Esophagus mucosa (tissue), 1 donor: ENCODE measurements around the gene PRPF8. TPM values are rescaled to one million over a fixed set of nuclear protein-coding genes. Genes with fewer than 3 reads are reported as not detected.
"Not testable (repeated sequence)": the region's sequence is repeated elsewhere in the genome, so short reads cannot be mapped to it uniquely, and the experiment has no call there.

Source experiments
- ATAC-seq: fragments of 200-7000 bp; cut with Tn5 transposase; one replicate; pipeline ENCODE4 v1.9.1; 2020
- total RNA-seq: library from RNA; stranded (reverse); gene quantifications from one replicate; pipeline ENCODE4 v1.2.4, GENCODE V29; 2023
- donor health status: DM: yes; HTN: yes; CAD: no.

The PRPF8 gene
- 171 TPM for total RNA-seq

DNA sequence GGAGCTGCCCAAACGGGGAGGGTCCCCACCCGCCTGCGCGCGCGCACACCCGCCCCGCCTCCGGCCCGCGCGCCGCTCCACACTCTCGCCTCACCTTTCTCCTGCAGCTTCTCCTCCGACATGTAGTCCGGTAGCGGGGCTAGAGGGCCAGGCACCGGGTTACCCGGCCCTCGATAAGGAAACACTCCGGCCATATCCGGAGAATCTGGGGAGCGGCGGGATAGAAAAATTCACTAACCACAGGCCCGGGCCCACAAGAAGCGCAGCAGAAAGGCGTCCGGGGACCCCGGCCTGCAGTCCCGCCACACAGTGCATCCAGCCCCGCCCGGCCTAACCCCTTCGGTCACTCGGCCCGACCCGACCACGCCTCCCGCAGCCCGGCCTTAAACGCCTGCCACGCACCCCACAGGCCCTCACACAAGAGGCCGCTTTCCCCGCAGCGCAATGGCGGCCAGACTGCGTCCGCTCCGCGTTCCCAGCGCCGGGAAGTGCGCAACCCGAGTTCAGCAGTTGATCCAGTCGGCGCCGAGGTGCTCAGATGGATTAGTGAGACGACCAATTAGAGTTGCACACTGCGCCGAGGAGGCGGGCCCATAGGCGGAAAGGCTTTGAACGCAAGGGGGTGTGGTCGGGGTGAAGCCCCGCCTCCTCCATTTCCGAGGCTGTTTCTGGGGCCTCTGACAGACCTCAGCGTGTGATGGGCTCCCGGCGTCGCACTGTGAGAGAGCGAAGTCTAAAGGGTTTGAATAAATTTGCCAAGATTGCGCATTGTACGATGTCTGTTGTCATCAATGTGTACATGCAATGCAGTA, at the start of gene PRPF8:
TSS of gene PRPF8 (minus strand) at position 490 of the 812 bp plus-strand sequence. CDS start at position 194, 296 bp downstream.
- peak; percentile 100 for ATAC-seq

DNA sequence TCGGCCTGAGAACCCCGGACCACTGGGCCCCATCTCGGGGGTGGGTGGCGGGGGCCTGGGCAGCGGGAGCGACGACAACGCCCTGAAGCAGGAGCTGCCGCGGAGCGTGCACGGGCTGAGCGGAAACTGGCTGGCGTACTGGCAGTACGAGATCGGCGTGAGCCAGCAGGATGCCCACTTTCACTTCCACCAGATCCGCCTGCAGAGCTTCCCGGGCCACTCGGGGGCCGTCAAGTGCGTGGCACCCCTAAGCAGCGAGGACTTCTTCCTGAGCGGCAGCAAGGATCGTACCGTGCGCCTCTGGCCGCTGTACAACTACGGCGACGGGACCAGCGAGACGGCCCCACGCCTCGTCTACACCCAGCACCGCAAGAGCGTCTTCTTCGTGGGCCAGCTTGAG, 49.1 kb upstream of the PRPF8 start:
- no peak for ATAC-seq

DNA sequence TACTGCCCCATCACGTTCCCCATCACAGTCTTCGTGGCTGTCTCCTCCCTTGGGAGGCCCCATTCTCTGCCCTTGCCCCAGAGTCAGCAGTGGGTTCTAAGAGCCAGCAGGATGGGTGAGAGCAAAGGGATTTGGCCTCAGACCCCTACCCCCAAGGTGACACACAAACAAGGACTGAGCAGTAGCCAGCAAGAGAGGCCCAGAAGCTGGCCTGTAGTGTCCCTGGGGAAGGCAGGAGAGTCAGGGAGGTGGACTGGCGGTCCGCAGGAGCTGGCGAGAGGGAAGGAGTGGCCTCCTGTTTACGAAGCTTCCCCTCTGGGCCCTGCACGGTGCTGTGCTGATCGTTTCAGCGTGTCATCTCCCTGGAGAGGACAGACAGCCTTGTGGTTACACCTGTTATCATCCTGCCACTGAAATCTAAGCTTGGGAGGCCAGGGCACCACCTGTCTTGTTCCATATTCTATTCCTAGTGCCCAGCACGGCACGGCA, 48.2 kb upstream of the PRPF8 start:
- ATAC-seq: no peak

DNA sequence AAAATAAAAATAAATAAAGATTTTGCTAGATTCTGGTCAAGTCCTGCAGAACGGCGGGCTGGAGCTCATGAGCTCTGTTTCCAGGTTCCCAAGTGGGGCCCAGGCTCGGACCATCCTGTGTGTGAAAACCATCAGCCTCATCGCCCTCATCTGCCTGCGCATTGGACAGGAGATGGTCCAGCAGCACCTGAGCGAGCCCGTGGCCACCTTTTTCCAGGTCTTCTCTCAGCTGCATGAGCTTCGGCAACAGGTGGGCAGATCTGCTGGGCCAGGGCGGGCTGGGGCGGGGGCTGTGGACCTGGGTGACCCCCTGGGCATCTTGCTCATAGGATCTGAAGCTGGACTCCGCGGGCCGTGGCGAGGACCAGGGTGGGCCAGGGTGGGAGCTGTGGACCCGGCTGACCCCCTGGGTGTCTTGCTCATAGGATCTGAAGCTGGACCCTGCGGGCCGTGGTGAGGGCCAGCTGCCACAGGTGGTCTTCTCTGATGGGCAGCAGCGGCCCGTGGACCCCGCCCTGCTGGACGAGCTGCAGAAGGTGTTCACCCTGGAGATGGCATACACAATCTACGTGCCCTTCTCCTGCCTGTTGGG, 47.7 kb upstream of the PRPF8 start:
- ATAC-seq: no peak

DNA sequence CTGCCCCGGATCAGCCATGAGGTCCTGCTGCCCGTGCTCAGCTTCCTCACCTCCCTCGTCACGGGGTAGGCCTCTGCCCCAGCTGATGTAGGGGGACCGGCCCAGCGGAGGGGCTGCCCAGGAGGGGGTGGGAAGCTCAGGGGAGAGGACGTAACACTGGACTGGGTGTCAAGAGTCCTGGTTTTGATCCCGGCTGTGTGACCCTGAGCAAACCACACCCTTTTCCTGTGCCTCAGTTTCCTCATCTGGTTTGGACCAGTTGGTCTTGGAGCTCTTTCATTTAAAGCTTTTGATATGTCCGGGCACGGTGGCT, 46.5 kb upstream of the PRPF8 start:
- ATAC-seq: no peak

DNA sequence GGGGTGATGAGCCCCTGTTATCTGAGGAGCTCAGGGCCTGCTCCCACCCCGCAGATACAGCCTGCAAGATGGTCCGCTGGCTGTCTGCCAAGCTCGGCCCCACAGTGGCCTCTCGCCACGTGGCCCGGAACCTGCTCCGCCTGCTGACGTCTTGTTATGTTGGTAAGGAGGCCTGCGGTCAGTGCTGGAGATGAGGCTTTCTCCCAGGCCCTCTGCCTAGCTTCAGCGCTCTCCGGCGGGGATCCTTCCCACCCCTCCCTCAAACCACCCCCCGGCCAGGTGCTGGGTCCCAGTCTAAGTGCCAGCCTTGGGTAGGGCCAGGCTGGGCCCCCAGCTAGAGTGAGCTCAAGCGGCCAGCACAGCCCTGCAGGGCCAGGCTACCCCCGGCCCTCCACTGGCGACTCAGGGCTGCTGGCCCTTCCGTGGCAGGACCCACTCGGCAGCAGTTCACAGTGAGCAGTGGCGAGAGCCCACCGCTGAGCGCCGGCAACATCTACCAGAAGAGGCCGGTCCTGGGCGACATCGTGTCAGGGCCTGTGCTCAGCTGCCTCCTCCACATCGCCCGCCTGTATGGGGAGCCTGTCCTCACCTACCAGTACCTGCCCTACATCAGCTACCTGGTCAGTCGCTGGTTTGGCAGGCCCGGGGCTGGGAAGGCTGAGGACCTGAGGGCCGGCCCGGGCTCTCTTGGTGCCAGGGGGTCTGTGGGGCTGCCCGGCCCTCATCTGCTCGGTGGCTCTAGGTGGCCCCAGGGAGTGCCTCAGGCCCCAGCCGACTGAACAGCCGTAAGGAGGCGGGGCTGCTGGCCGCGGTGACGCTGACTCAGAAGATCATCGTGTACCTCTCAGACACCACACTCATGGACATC, 45.9 kb upstream of the PRPF8 start:
- ATAC-seq: peak; percentile 68

DNA sequence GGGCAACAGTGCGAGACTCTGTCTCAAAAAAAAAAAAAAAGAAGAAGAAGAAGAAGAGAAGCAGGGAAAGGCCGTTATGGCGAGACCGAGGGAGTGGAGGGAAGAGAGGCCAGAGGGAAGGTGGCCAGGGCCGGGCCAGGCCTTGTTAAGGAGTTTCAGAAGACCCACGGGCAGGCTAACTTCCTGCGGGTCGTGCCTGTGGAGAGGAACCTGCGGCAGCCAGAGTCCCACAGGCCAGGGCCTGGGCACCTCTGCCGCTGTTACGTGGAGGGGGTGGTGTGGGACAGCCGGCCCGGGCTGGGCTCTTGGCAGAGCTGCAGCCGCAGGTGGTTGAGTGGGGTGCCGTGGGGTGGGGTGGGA, 45.3 kb upstream of the PRPF8 start:
- no peak for ATAC-seq

DNA sequence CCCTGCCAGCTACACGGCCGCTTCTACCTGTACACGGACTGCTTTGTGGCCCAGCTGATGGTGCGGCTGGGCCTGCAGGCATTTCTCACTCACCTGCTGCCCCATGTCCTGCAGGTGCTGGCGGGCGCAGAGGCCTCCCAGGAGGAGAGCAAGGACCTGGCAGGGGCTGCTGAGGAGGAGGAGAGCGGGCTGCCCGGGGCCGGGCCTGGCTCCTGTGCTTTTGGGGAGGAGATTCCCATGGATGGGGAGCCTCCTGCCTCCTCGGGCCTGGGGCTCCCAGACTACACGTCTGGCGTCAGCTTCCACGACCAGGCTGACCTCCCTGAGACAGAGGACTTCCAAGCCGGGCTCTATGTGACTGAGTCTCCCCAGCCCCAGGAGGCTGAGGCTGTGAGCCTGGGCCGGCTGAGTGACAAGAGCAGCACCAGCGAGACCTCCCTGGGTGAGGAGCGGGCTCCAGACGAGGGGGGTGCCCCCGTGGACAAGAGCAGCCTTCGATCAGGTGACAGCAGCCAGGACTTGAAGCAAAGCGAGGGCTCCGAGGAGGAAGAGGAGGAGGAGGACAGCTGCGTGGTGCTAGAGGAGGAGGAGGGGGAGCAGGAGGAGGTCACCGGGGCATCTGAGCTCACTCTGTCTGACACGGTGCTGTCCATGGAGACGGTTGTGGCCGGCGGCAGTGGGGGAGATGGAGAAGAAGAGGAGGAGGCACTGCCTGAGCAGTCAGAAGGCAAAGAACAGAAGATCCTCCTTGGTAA, 43.4 kb upstream of the PRPF8 start:
- ATAC-seq: no peak

DNA sequence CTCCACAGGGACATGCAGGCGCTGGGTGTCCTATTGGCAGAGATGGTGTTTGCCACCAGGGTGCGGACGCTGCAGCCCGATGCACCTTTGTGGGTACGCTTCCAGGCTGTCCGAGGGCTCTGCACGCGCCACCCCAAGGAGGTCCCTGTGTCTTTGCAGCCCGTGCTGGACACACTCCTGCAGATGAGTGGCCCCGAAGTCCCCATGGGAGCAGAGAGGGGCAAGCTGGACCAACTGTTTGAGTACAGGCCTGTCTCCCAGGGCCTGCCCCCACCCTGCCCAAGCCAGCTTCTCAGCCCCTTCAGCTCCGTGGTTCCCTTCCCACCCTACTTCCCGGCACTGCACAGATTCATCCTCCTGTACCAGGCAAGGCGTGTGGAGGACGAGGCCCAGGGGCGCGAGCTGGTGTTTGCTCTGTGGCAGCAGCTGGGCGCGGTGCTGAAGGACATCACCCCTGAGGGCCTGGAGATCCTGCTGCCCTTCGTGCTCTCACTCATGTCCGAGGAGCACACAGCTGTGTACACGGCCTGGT, 42.7 kb upstream of the PRPF8 start:
- no peak for ATAC-seq

DNA sequence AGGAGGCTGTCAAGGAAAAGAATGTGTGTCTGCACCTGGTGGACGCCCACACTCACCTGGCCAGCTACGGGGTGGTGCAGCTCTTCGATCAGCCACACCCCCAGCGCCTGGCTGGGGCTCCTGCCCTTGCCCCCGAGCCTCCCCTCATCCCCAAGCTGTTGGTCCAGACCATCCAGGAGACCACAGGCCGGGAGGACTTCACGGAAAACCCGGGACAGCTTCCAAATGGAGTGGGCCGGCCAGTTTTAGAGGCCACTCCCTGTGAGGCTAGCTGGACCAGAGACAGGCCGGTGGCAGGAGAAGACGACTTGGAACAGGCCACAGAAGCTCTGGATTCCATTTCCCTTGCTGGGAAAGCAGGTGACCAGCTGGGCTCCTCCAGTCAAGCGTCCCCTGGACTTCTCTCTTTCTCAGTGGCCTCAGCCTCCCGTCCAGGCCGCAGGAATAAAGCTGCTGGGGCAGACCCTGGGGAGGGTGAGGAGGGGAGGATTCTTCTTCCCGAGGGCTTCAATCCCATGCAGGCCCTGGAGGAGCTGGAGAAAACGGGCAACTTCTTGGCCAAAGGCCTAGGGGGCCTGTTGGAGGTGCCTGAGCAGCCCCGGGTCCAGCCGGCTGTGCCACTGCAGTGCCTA, 42.1 kb upstream of the PRPF8 start:
- no peak for ATAC-seq

DNA sequence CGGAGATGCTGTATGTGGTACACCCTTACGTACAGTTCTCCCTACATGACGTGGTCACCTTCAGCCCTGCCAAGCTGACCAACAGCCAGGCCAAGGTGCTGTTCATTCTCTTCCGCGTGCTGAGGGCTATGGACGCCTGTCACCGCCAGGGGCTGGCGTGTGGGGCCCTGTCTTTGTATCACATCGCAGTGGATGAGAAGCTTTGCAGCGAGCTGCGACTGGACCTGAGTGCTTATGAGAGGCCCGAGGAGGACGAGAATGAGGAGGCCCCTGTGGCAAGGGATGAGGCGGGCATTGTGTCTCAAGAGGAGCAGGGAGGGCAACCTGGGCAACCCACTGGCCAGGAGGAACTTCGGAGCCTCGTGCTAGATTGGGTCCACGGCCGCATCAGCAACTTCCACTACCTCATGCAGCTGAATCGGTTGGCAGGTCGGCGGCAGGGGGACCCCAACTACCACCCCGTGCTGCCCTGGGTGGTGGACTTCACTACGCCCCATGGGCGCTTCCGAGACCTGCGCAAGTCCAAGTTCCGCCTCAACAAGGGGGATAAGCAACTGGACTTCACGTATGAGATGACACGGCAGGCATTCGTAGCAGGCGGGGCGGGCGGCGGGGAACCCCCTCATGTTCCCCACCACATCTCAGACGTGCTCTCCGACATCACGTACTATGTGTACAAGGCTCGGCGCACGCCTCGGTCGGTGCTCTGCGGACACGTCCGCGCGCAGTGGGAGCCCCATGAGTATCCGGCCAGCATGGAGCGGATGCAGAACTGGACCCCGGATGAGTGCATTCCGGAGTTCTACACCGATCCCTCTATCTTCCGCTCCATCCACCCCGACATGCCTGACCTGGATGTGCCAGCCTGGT, 41.2 kb upstream of the PRPF8 start:
- ATAC-seq: no peak

DNA sequence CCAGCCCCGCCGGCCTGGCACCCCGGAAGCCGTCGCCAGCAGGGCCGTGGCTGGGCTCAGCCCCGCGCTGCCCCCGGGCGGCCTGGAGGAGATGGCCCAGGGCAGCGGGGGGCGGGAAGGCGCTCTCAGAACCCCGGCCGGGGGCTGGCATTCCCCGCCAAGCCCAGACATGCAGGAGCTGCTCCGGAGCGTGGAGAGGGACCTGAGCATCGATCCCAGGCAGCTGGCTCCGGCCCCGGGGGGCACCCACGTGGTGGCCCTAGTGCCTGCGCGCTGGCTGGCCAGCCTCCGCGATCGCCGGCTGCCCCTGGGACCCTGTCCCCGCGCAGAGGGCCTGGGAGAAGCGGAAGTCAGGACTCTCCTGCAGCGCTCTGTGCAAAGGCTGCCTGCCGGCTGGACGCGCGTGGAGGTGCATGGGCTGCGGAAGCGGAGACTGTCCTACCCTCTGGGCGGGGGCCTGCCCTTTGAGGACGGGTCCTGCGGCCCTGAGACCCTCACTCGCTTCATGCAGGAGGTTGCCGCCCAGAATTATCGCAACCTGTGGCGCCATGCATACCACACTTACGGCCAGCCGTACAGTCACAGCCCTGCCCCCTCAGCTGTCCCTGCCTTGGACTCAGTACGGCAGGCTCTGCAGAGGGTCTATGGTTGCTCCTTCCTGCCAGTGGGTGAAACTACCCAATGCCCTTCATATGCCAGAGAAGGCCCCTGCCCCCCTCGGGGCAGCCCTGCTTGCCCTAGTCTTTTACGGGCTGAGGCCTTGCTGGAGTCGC, 40.4 kb upstream of the PRPF8 start:
- peak; percentile 52 for ATAC-seq

DNA sequence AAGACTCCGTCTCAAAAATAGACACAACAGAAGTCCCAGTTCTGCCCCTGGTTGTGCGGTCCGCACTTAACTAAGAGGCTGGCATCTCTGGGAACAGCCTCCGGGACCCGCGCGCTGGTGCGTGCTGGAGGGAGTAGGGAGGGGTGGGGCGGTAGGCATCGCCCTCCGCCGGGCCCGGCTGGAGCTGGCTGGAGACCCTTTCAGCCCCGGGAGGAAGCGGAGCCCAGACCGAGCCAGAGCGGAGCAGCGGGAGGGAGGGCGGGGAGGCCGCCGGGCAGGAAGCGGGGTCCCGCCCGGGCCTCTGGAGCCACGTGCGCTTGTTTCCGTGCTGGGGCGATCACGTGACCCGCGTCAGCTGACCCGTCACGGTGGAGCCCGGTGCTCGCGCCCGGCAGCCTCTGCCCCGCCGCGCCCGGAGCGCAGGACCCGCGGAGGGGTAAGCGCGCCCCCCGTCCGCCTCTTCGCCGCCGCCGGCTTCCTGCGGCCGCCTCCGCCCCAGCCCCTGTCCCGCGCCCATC, 39.7 kb upstream of the PRPF8 start, which contains the start of gene WDR81:
TSS of gene WDR81 (plus strand) at position 354 of the 518 bp plus-strand sequence. CDS start 256 bp downstream, outside the sequence.
- ATAC-seq: peak; percentile 71

DNA sequence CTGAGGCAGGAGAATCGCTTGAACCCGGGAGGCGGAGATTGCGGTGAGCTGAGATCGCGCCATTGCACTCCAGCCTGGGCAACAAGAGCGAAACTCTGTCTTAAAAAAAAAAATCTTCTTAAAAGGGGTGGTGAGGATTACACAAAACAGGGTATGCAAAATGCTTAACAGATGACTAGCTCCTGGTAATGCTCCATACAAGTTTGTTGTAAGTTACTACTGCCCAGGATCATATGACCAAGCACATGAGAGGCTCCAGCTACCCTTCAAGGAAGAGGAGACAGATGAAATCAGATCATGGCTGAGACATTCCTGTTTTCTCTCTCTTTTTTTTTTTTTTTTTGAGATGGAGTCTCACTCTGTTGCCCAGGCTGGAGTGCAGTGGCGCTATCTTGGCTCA, 37.4 kb upstream of the PRPF8 start:
- not testable (repeated sequence) for ATAC-seq

DNA sequence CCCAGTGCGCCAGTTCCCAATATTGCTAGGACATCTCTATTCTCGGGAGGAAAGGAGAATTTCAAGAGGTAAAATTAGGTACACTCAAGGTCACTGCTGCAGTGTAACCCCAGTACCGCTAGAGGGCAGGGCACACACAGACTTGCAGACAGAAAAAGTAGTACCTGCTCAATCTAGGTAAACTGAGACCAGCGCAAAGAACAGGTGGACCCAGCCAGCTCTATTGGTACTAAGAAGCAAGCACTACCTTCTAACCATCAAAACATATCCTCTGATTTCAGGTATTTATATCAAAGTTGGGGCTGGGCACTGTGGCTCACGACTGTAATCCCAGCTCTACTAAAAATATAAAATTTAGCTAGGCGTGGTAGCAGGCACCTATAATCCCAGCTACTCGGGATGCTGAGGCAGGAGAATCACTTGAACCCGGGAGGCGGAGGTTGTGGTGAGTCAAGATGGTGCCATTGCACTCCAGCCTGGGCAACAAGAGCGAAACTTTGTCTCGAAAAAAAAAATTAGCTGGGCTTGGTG, 36.3 kb upstream of the PRPF8 start:
- no peak for ATAC-seq

DNA sequence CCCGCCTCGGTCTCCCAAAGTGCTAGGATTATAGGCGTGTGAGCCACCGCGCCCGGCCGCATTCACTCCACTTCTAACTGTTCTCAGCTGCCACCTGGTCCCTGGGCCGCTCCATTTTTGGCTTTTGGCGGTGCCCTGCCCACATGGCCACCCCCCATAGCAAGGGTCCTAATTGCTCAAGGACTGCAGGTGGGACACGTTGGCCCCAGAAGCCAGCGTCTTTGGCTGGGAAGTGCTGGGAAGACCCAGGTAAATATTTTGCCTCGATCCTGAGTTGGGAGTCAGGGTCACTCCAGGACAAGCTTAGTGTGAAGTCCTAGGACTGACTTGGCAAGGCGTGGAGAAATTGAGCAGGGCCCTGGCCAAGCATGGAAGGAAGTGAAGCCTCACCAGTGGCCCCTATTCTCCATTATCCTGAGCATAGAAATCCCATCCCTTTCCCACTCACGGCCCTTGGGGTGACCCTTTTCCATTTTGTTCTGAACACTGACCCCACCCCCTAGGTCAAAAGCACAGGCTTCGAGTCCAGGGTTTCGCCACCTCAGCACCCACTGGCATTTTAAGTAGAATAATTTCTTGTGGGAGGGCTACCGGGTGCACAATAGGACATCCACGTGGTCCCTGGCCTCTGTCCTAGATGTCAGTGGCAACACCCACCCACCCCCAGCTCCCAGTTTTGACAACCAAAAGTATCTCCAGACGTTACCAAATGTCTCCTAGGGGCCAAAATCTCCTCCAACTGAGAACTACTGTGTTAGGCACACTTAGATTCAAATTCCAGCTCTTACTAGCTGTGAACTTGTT, 33.9 kb upstream of the PRPF8 start:
- no peak for ATAC-seq

DNA sequence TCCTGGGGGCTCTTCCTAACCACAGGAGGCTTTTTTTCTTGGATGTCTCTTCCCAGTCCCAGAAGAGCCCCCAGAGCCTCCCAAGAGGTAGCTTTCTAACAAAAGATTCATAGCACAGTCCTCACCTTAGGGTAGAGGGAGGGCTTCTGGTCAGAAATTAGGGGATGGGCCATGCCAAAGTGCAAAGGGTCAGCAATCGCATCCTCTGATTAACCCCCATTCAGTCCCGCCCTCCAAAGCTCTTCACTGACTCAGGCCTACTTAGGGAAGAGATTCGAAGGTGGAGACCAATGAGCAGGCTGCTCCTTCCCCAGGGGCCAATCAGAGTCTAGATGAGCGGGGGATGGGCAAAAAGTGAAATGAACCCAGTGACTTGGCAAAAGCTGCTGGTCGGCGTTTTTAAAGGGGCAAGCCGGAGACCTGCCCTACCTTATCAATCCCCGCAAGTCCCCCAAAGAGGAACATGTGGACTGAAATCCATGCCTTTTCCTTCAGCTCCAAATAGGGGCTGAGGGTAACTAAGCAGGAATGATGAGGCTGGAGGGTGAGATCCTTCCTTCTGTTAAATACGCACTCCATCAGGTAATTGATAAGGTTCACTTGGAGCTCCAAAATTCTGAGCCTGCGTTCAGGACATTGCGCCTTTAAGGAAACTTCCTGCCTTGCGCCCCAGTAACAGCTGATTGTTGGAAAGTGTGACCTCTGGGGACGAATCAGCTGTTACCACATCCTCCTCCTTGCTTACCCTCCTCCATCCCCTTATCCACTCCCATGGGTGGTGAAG, 32.4 kb upstream of the PRPF8 start:
- ATAC-seq: peak; percentile 64
